IgD-negative memory B cell (primary cell): ENCODE measurements around the gene RTN4. TPM values are rescaled to one million over a fixed set of nuclear protein-coding genes. Genes with fewer than 3 reads are reported as not detected.

Experiments
- H3K27ac Mint-ChIP-seq, 3 donors: one replicate each; pipeline ENCODE4 v1.8.0; 2020 to 2022; ENCODE audit warnings: mild to moderate bottlenecking in 3 of 3, mixed read lengths in 3 of 3, moderate library complexity in 1 of 3
- H3K27me3 Mint-ChIP-seq: one replicate; pipeline ENCODE4 v1.8.0; 2021; ENCODE audit warnings: mixed read lengths
- H3K36me3 Mint-ChIP-seq: one replicate; pipeline ENCODE4 v1.8.0; 2020; ENCODE audit warnings: mild to moderate bottlenecking, mixed read lengths
- H3K4me1 Mint-ChIP-seq, 3 donors: one replicate each; pipeline ENCODE4 v1.8.0; 2020 to 2022; ENCODE audit warnings: mixed read lengths in 3 of 3, mild to moderate bottlenecking in 1 of 3
- H3K4me3 Mint-ChIP-seq, 4 donors: one replicate each; pipeline ENCODE4 v1.8.0; 2020 to 2022; ENCODE audit warnings: mild to moderate bottlenecking in 4 of 4, mixed read lengths in 4 of 4, moderate library complexity in 3 of 4
- H3K9me3 Mint-ChIP-seq, 3 donors: one replicate each; pipeline ENCODE4 v1.8.0; 2020 to 2021; ENCODE audit warnings: mixed read lengths in 3 of 3, mild to moderate bottlenecking in 1 of 3
- polyA plus RNA-seq: library from polyadenylated mRNA; unstranded; fragments of 300-500 nt; fragmentation: Illumina TruSeq; gene quantifications from one replicate; pipeline ENCODE4 v1.2.3, GENCODE V29; 2021

The RTN4 gene
- polyA plus RNA-seq, 1 donor from 2014 or later, result 50.9 TPM

- Mint-ChIP-seq H3K27me3 (no peaks in the 10 kb centered on the region), H3K4me1 (no peaks in the 10 kb centered on the region), H3K27ac (no peak overlapping the region), H3K36me3 (no peaks in the 10 kb centered on the region), H3K4me3 (no peak overlapping the region), H3K9me3 (peaks cover 0 to 6% (median 0%) of the 10 kb centered on the region in 3 donors)
Observed at GRCh38 chr2:54942373-54942772, 107.9 kb downstream of the RTN4 start.

DNA sequence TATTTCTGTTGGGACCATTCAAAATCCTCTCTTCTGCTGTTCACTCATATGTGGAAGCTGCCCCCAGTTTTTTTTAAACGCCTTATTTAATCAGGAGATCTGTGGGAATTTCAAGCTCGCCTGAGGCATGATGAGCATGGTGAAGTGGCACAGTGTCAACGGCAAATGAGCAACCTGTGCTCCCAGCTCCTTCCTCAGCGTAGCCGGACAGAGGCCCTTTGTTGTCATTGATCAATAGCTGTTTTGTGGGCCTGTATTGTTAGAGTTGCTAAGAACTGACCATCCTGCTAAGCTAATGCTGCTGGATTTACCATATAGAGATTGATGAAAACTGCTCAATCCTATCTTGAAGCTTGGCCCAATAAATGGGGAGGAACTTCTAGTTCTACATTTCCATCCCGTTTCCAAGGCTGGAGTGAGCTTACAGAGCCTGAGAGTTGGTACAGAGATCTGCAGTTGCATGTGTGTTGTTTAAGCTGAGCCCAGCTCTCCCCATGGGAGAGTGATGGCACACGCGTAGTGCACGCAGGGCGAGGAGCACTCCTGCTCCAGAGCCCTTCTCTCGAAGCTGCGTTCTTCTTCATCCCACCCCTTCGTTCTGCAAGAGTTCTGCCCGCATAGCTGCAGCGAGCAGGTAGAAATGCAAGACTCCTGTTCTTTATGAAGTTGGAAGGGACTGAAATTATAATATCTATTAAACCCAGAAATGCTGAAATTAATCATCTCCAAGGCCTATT is 108.8 kb downstream of the RTN4 start:
- Mint-ChIP-seq H3K36me3 (no peaks in the 10 kb centered on the region), H3K27me3 (no peaks in the 10 kb centered on the region), H3K9me3 (peaks cover 0 to 6% (median 0%) of the 10 kb centered on the region in 3 donors), H3K27ac (no peak overlapping the region), H3K4me1 (no peaks in the 10 kb centered on the region), H3K4me3 (no peak overlapping the region)

DNA sequence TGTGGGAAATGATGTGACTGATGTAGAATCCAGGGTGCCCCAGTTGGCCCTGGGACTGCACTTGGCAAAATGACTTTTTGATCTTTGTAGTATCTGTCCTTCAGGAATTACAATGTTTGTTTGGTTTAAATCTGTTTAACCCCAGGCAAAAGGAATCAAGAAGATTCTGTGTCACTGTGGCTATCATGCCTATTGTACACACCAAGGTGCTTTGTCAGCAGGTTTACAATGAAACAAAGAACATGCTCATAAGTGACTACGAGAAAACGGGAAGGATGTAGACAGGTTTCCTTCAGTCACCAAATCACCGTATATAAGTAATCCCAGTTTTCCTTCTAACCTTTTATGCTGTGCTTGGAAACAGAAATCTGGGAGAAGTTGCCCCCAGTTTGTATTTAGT is 109.5 kb downstream of the RTN4 start:
- Mint-ChIP-seq H3K4me1 (no peaks in the 10 kb centered on the region), H3K36me3 (no peaks in the 10 kb centered on the region), H3K9me3 (peaks cover 0 to 6% (median 0%) of the 10 kb centered on the region in 3 donors), H3K27ac (no peak overlapping the region), H3K27me3 (no peaks in the 10 kb centered on the region), H3K4me3 (no peak overlapping the region)

GRCh38 chr2:54939446-54940118 is 110.7 kb downstream of the RTN4 start:
- Mint-ChIP-seq H3K27ac (no peak overlapping the region), H3K9me3 (peaks cover 0 to 6% (median 0%) of the 10 kb centered on the region in 3 donors), H3K4me3 (no peak overlapping the region), H3K27me3 (no peaks in the 10 kb centered on the region), H3K4me1 (no peaks in the 10 kb centered on the region), H3K36me3 (no peaks in the 10 kb centered on the region)

- H3K9me3 Mint-ChIP-seq, result peaks cover 0 to 6% (median 0%) of the 10 kb centered on the region in 3 donors
- H3K4me1 Mint-ChIP-seq, result no peaks in the 10 kb centered on the region
- H3K27me3 Mint-ChIP-seq, result no peaks in the 10 kb centered on the region
Observed at GRCh38 chr2:54936766-54937165, 113.5 kb downstream of the RTN4 start.

DNA sequence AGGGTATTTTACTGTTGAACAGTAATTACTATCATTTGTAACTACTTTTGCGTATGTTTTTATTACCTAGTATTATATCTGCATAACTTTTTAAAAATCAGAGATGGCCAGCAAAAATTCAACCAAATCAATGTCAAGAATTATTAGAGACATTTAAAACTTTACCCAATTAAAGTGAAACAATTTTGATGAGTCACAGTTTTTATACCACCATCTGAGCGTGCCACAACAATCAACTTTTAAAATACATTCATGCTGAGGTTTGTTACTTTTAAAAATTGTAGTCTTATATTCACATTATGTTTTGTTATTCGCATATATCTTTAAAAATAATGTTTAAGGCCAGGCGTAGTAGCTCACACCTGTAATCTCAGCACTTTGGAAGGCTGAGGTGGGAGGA is 114.9 kb downstream of the RTN4 start:
- Mint-ChIP-seq H3K27me3 (no peaks in the 10 kb centered on the region), H3K9me3 (peaks cover 0 to 6% (median 0%) of the 10 kb centered on the region in 3 donors), H3K4me1 (no peaks in the 10 kb centered on the region), H3K27ac (no peak overlapping the region), H3K36me3 (peaks cover 7% of the 10 kb centered on the region), H3K4me3 (no peak overlapping the region)

More at GRCh38 chr2:54936766-54937165, 113.5 kb downstream of the RTN4 start:
- Mint-ChIP-seq H3K27ac (no peak overlapping the region), H3K36me3 (peaks cover 5% of the 10 kb centered on the region), H3K4me3 (no peak overlapping the region)

GRCh38 chr2:54931473-54931872 is 118.8 kb downstream of the RTN4 start:
- H3K4me1 Mint-ChIP-seq, result peaks cover 0 to 1% (median 0%) of the 10 kb centered on the region in 3 donors
- H3K9me3 Mint-ChIP-seq, result peaks cover 0 to 2% (median 0%) of the 10 kb centered on the region in 3 donors
- H3K36me3 Mint-ChIP-seq, result peaks cover 9% of the 10 kb centered on the region
- no peaks in the 10 kb centered on the region for H3K27me3 Mint-ChIP-seq
- no peak overlapping the region for H3K27ac Mint-ChIP-seq
- H3K4me3 Mint-ChIP-seq, result no peak overlapping the region

- H3K27ac Mint-ChIP-seq, result no peak overlapping the region
- H3K36me3 Mint-ChIP-seq, result peaks cover 9% of the 10 kb centered on the region
- peaks cover 0 to 1% (median 0%) of the 10 kb centered on the region in 3 donors for H3K4me1 Mint-ChIP-seq
- no peaks in the 10 kb centered on the region for H3K27me3 Mint-ChIP-seq
- H3K4me3 Mint-ChIP-seq, result no peak overlapping the region
- peaks cover 0 to 2% (median 2%) of the 10 kb centered on the region in 3 donors for H3K9me3 Mint-ChIP-seq
Observed at GRCh38 chr2:54928719-54929118, 121.5 kb downstream of the RTN4 start.

DNA sequence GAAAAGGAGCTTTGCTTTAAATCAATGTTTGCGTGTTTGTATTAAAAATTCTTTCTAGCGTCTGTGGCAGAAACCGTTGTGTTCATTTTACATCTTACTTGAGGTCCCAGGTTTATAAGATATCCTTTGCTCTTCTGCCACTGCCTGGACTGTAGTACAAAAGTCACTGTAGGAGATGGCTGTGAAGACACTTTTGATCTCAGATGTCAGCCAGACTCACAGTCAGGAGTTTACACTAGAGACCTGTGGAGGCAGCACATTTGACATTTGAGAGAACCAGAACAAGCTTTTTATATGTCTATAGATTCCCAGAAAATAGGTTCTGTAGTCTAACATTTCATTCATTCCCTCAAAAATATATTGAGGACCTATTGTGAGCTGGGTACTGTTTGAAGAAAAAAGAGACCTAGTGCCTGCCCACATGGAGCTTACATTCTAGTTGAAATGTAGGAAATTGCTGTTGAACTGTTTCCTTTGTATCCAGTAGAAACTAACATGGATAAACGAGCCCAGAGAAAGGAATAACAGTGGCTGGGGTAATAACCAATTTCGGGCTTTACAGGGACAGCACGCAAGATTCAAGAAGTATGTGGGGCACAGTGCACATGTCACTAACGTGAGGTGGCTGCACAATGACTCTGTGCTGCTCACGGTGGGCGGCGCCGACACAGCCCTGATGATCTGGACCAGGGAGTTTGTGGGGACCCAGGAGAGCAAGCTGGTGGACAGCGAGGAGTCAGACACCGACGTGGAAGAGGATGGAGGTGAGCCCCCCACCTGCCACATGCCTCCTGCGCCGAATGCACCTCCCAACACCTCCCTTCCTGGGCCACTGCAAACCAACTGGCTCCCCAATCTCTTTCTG is 122.3 kb downstream of the RTN4 start:
- peaks cover 0 to 1% (median 0%) of the 10 kb centered on the region in 3 donors for H3K4me1 Mint-ChIP-seq
- H3K27ac Mint-ChIP-seq, result no peak overlapping the region
- H3K9me3 Mint-ChIP-seq, result peaks cover 0 to 2% (median 2%) of the 10 kb centered on the region in 3 donors
- no peak overlapping the region for H3K4me3 Mint-ChIP-seq
- H3K27me3 Mint-ChIP-seq, result no peaks in the 10 kb centered on the region
- H3K36me3 Mint-ChIP-seq, result peaks cover 8% of the 10 kb centered on the region

GRCh38 chr2:54927085-54927750 is 123.0 kb downstream of the RTN4 start:
- Mint-ChIP-seq H3K36me3 (peaks cover 5% of the 10 kb centered on the region), H3K9me3 (peaks cover 0 to 2% (median 2%) of the 10 kb centered on the region in 3 donors), H3K4me1 (peaks cover 0 to 1% (median 0%) of the 10 kb centered on the region in 3 donors), H3K27ac (no peak overlapping the region), H3K27me3 (peaks cover 2% of the 10 kb centered on the region), H3K4me3 (no peak overlapping the region)

DNA sequence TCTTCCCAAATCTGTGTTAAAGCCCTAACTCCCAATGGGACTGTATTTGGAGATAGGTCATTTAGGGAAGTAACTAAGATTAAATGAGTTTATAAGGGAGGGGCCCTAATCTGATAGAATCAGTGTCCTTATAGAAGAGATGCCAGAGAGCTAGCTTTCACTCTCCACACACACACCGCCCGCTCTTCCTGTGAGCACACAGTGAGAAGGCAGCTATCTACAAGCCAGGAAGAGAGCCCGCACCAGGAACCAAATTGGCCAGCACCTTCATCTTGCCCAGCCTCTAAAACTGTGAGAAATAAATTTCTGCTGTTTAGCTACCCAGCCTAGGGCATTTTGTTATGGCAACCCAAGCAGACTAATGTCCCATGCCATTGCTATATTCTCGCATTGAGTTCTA is 125.2 kb downstream of the RTN4 start:
- Mint-ChIP-seq H3K27me3 (peaks cover 2% of the 10 kb centered on the region), H3K9me3 (peaks cover 6 to 8% (median 6%) of the 10 kb centered on the region in 3 donors), H3K36me3 (peaks cover 14% of the 10 kb centered on the region), H3K27ac (no peak overlapping the region), H3K4me3 (no peak overlapping the region), H3K4me1 (peaks cover 0 to 1% (median 0%) of the 10 kb centered on the region in 3 donors)

DNA sequence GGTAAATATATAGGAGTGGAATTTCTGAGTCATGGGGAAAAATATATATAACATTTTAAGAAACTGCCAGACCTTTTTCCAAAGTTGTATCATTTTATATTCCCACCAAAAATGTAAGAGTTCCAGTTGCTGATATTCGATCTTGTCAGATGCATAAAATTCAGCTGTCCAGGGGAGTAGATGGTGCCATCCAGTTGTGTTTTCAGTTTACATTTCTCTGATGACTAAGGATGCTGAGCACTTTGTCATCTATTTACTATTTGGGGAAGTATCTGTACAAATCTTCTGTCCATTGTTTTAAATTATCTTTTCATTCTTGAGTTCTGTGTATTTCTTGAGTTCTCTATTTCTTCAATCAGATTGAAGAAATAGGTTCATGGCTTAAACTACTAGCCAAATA is 126.1 kb downstream of the RTN4 start:
- no peak overlapping the region for H3K4me3 Mint-ChIP-seq
- H3K9me3 Mint-ChIP-seq, result peaks cover 6 to 8% (median 6%) of the 10 kb centered on the region in 3 donors
- peaks cover 14% of the 10 kb centered on the region for H3K36me3 Mint-ChIP-seq
- H3K27ac Mint-ChIP-seq, result no peak overlapping the region
- peaks cover 2% of the 10 kb centered on the region for H3K27me3 Mint-ChIP-seq
- H3K4me1 Mint-ChIP-seq, result no peaks in the 10 kb centered on the region
